Measurements from ENCODE around the gene CLDN14.
A peak's percentile ranks its signal among the peaks of the same experiment; 100 is the strongest.

The CLDN14 gene

DNA sequence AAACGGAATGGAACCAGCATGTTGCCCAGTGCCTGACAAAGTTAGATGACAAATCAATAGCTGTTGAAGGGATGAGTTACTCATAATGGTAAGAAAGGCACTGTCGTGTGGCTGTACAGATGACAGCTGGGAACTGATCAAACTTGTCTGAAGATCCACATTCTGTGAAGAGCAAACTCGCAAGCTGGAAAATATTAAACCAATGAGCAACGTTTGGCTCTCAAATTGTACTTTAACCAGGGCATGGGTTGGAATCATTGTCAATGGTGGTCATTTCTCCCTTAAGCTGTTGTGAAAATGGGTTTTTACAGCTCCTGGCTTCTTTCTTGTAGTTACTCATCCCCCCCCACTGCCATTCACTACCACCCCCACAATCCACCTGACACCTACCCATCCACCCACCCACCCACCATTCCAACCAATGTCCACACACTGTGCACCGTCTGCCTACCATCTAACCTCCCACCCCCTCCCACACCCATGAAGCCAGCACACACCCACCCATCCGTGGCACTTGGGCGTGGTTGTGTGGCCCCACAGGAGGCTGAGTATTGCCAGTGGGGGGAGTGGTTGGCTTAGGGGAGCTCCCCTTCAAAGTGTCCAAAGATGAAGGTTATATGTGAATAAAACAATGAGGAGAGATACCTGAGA, 46.7 kb downstream of the CLDN14 start:
- DNase-seq (ENCODE audit: low read depth in 2 of 2), result no peak

DNA sequence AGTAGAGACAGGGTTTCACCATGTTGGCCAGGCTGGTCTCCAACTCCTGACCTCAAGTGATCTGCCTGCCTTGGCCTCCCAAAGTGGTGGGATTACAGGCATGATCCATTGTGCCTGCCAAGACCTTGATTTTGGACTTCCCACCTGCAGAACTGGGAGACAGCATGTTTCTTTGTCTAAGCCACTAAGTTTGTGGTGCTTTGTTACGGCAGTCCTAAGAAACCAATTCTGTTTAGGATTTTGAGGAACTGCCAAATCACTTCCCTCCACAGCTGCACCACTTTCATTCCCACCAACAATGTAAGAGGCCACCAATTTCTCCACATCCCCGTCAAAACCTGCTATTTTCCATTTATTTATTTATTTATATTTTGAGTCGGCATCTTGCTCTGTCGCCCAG, 48.7 kb downstream of the CLDN14 start:
- no peak for DNase-seq (ENCODE audit: low read depth in 2 of 2)

DNA sequence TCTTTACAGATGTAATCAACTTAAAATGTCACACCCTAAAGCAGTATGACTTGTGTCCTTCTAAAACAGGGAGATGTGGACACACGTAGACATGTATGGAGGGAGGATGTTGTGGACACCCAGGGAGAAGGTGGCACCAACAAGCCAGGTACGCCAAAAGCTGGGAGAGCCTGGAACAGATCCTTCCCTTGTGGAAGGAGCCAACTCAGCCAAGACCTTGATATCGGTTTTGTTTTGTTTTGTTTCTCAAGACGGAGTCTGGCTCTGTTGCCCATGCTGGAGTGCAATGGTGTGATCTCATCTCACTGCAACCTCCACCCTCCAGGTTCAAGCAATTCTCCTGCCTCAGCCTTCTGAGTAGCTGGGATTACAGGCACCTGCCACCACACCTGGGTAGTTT, 49.1 kb downstream of the CLDN14 start:
- no peak for DNase-seq (ENCODE audit: low read depth in 2 of 2)

DNA sequence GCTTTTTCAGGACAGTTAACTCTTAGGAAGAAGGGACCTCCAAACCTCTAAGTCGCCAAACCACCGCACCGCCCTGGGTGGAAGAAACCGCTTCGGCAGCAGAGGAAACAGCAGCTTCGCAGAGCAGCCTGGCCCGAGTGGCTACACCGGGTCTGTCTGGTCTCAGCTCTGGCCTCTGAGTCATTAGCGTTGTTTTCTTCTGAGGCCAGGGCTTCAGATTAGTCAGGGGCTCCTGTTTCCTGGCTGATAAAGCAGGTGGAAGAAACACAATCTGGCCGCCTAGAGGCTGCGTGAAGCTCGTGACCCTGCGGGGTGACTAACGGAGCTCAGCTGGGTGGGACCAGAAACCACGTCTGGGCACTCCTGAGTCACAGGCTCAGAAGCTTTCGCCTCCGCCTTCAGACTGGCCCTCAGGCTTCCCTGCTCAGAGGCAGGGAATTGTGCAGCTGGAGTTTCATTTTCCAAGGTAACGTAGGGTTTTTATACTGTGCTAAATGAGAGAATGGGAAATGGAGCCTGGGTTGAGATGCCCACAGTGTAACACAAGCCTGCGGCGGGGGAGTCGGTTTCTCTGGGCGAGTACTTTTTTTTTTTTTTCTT, 49.9 kb downstream of the CLDN14 start:
- peak; percentile 75 to 81 for DNase-seq (ENCODE audit: low read depth in 2 of 2)

DNA sequence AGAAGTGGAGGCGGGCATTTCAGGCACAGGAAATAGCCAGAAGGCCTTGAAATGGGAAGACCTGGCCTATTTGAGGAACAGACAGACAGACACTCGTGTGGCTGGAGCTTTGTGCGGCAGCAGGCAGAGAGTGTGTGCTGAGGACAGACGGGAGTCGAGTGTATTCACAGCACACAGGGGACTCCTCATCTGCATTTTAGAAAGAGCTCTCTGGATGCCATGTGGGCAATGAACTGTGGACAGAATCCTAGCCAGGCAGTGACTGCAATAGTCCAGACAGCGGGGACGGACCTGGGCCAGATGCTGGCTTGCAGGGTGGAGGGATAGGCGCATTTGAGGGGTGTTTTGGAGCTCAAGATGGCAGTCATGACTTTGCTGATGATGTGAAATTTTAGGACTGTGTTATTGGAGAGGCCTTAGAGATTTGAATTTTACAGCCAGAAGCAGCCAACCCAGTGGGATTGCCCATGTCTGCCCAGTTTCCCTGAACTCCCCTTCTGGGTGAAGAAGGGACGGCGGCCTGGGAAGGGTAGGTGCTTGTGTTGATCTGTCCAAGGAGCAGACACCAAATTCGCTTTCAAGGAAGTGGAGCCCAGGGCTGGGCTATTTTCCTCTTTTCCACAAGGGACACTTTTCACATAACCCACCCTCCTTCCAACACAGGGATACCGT, 51.0 kb downstream of the CLDN14 start:
- DNase-seq (ENCODE audit: low read depth in 2 of 2), result no peak

DNA sequence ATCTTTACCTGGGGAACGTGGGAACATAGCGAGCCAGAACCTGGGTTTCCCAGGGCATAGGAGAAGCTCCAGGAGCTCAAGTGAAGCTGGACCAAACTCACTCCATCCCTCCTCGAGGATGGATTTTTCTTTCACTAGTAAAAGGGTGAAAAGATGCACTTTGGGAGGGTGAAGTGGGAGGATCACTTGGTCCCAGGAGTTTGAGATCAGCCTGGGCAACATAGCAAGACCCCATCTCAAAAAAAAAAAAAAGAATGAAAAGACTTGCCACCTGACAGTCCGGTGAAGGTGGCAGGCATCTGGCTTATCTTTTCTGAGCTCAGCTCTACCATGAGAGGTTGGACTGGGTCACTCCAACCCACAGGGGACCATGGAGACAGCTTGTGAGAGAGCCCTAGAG, 52.4 kb downstream of the CLDN14 start:
- no peak for DNase-seq (ENCODE audit: low read depth in 2 of 2)

DNA sequence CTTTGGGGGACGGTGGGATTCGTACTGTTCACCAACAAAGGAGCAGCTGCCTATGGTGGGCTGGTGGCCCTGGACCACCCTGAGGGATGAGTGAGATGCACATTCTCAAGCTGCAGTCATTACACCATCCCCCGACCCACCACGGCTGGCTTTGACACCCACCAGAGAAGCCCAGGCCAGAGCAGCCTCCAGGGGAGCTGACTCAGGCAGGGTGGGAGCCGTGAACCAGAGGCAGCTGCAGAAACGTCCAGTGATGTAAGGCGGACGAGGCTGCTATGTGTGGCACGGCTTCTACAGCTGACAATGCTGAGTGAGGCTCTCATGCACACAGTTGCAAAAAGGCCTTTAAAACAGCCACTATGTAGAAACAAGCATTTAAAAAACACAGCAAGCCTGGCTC, 54.6 kb downstream of the CLDN14 start:
- DNase-seq (ENCODE audit: low read depth in 2 of 2), result no peak

DNA sequence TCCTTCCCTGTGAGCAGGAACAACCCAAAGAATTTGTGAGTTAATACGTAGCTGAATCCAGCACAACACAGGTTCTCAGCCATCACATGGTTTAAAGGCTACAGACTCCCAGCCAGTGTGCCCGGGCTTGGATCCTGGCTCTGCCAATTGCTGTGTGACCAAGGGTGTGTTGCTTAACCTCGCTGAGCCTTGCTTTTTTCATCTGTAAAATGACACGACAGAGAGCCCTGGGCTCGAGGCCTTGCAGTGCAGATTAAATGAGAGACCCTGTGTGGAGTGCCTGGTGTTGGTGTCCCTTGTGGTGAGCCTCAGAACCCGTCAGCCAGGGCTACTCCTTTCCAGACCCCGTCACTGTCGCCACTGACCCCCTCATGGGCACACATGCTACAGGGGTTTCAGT, 55.3 kb downstream of the CLDN14 start:
- no peak for DNase-seq (ENCODE audit: low read depth in 2 of 2)

DNA sequence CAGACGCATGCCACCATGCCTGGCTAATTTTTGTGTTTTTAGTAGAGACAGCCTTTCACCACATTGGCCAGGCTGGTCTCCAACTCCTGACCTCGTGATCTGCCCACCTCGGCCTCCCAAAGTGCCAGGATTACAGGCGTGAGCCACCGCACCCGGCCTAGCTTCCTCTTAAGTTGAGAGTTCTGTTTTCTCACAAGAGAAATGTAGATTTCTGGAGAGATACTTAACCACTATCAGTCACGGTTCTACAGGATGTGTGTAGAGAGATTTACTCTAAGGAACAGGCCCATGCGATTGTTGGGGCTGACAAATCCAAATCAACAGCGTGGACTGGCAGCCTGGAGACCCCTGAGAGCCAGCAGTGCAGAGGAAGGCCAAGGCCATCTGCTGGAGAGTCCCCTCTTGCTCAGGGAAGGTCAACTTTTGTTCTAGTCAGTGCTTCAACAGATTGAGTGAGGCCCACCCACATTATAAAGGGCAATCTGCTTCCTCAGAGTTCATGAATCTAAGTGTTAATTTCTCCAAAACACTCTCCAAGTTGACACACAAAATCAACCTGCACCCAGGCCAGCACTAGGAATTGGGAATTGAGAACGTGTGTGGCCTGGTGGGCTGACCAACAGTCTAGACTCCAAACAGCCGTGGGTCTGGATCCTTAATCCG, 56.0 kb downstream of the CLDN14 start:
- DNase-seq (ENCODE audit: low read depth in 2 of 2), result no peak

DNA sequence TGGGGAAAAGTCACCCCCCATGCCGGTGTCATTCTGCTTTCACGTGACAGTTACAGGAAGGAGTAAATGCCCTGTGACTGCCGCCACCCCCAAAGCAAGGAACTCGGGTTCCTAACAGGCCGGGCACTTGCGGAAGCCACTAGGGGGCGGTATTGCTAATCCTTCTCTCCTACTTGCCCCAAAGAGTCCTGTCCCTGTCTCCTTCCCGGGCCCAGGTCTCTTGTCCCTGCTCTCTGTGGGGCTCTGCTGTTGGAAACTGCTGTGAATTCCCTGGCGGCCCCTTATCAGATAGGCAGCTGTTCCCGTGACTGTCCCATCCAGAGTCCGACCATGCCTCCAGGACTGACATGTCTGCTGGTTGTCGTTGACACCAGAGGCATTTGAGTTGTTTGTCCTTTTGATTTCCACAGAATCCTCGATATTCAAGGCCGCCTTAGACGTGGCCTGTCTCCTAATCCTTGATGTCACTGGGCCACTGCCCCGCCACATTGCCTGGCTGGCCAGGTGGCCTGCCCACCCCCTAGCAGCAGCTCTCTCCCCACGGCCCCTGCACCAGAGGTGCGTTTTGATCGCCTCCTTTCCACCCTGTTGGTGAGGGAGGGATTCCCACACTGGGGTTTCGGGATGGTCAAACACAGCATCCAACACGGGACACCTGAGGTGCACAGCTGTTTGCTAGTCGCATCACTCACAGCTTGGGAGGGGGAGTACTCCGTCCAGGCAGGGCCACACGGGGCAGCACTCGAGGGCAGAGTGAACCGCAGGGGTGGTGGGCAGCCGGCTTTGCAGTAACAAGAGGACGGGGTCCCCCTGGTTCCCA, 57.4 kb downstream of the CLDN14 start:
- DNase-seq (ENCODE audit: low read depth in 2 of 2), result peak in 1 of 2 donors; percentile 10

DNA sequence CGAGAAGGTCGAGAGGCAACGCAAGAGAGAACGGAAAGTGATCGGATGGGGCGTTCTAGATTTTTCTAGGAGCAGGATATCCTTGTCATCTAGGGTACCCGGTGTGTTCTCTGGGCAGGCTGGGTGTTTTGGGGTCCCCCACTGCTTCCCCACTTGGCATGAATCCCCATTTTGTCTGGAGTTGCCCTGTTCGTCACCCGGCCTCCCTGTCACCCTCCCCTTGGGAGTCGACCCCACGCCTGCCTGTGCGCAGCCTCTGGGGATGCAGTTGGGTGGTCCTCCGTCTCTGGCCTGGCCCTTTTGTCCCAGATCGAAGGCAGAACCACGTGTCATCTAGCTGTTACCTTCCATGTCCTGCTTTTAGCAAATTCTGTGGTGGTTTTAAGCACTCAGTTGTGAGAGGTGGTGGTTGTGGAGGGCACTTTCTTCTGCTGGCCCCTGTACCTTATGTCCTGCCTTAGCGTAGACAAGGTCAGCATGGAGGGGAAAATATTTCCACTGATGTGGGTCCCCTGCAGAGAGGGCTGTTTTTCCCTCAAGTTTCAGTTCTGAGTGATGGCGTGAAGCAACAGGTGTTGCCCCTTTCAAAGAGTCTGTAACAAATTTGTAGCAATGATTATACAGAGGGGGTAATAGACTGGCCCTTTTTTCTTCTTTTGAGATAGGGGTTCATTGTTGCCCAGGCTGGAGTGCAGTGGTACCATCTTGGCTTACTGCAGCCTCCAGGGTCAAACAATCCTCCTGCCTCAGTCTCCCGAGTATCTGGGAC, 59.2 kb downstream of the CLDN14 start:
- no peak for DNase-seq (ENCODE audit: low read depth in 2 of 2)

DNA sequence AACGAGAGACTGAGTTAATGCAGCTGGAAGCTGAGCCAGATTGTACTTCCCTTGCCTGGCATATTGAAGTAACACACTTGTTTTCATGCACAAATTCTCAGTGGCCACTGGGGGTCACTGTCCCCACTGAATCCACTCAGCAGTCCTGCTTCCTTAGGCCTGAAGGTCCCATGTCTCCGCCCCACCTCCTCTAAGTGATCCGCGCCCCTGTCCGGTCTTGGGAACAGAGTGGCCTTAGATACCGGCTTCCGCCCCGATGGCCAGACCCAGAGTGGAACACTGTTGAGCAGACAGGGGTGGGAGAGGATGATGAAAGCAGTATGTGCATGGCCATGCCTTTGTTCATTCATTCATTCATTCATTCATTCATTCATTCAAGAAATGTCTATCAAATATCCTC, 59.9 kb downstream of the CLDN14 start:
- peak; percentile 15 to 26 for DNase-seq (ENCODE audit: low read depth in 2 of 2)

DNA sequence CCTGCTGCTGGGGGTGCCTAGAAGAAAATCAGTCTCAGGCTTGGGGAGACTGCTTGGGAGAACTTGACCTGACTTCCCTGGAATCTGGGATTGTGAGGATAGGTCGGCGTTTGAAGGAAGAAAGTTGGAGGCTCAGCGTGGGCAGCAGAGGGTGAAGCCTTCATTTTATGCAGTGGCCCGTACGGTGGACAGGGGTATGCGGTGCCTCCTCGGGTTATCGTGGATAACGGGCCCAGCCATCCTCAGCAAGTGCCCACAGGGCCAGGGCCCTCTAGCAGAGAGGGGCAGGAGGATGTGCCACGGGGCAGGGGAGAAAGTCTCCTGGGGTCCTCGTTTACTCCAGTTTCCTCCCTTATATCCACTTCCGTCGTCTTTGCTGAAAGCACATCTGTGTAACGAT, 60.7 kb downstream of the CLDN14 start:
- no peak for DNase-seq (ENCODE audit: low read depth in 2 of 2)

DNA sequence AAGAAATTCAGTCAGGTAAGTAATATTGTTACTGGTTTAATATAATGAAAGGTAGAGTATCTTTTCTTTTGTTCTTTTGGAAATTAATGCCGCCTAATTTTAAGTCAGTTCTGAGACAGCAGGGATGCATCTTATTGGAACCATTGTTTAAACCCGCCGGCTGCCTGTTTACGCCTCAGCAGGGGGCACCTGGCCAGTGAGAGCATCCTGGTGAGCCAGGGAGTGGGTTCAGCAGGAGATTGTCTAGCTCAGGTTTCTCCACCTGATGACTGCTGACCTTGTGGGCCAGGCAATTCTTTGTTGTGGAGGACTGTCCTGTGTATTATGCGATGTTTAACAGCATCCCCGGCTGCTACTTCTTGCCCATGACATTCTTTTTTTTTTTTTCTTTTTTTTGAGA, 64.5 kb downstream of the CLDN14 start:
- no peak for DNase-seq (ENCODE audit: low read depth in 2 of 2)

DNA sequence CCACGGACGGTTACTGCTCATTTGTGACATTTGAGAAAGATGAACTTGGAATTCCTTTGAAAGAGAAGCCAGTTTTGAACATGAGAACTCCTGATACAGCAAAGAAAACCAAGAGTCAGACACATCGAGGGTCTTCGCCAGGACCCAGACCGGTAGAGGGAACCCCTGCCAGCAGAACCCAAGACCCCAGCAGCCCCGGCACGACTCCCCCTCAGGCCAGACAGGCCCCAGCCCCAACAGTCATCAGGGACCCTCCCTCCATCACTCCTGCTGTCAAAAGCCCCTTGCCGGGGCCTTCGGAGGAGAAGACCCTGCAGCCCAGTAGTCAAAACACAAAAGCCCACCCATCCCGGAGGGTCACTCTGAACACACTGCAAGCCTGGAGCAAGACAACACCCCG, 67.0 kb downstream of the CLDN14 start:
- DNase-seq (ENCODE audit: low read depth in 2 of 2), result no peak

DNA sequence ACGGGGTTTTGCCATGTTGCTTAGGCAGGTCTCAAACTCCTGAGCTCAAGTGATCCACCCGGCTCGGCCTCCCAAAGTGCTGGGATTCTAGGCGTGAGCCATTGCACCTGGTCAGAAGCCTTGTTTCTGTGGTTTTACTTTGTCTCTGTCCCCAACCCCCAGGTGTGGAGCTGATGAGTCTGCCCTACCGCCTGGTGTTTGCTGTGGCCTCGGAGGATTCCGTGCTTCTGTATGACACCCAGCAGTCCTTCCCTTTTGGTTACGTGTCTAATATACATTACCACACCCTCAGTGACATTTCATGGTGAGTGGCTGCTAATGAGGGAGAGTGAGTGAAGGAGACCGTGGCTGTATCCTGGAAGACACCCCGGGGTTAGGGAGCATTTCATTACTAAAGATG, 68.6 kb downstream of the CLDN14 start:
- DNase-seq (ENCODE audit: low read depth in 2 of 2), result no peak

All from stimulated activated CD8-positive, alpha-beta memory T cell treated with anti-CD3 and anti-CD28 coated beads, Interleukin-15, amount 100 ng/mL, for 48 hours (primary cell).